Lung (tissue), 12 donors: ENCODE results near the gene BCL11A. TPM values are rescaled to one million over a fixed set of nuclear protein-coding genes. Genes with fewer than 3 reads are reported as not detected.
"Not testable (repeated sequence)": the region's sequence is repeated elsewhere in the genome, so short reads cannot be mapped to it uniquely, and the experiment has no call there.

Experiments
- ATAC-seq: fragments of 200-7000 bp; cut with Tn5 transposase; one replicate; pipeline ENCODE4 v1.9.1; 2020; ENCODE audit warnings: moderate number of reproducible peaks; ENCODE audit not compliant: insufficient read depth, low FRiP score
- DNase-seq, 3 donors: peaks; one replicate each; pipeline ENCODE4 v3.0.0-alpha.2; 2013 to 2017
- H3K27ac ChIP-seq, 2 donors: one replicate each; pipeline ENCODE4 v1.5.1; 2013; ENCODE audit warnings: mild to moderate bottlenecking in 2 of 2, moderate library complexity in 2 of 2, control low read depth in 1 of 2, inconsistent platforms in 1 of 2, low read depth in 1 of 2, low read length in 1 of 2
- H3K27me3 ChIP-seq, 3 donors: one replicate each; pipeline ENCODE4 v1.5.1; 2013; ENCODE audit warnings: low read length in 2 of 3; ENCODE audit not compliant: control insufficient read depth in 3 of 3, insufficient read depth in 3 of 3
- H3K36me3 ChIP-seq, 4 donors: one replicate each; pipeline ENCODE4 v1.5.1; 2013; ENCODE audit warnings: low read length in 4 of 4, mild to moderate bottlenecking in 1 of 4, moderate library complexity in 1 of 4; ENCODE audit not compliant: control insufficient read depth in 4 of 4, insufficient read depth in 4 of 4
- H3K4me1 ChIP-seq, 5 donors: one replicate each; pipeline ENCODE4 v1.5.1; 2013; ENCODE audit warnings: low read length in 5 of 5, mild to moderate bottlenecking in 2 of 5, moderate library complexity in 1 of 5; ENCODE audit not compliant: control insufficient read depth in 5 of 5, insufficient read depth in 5 of 5
- H3K4me3 ChIP-seq: one replicate; pipeline ENCODE4 v1.5.1; 2013; ENCODE audit warnings: mild to moderate bottlenecking, control low read depth, moderate library complexity
- H3K9ac ChIP-seq, 2 donors: one replicate each; pipeline ENCODE4 v1.5.1; 2013; ENCODE audit warnings: low read length in 2 of 2, control low read depth in 1 of 2; ENCODE audit not compliant: insufficient read depth in 1 of 2
- H3K9me3 ChIP-seq, 4 donors: one replicate each; pipeline ENCODE4 v1.5.1; 2013; ENCODE audit warnings: low read length in 3 of 4, mild to moderate bottlenecking in 1 of 4, moderate library complexity in 1 of 4; ENCODE audit not compliant: control insufficient read depth in 4 of 4, insufficient read depth in 3 of 4
- CTCF ChIP-seq: IDR thresholded peaks from 2 replicates; pipeline ENCODE4 v1.5.1; 2012; ENCODE audit warnings: mild to moderate bottlenecking; ENCODE audit errors: control extremely low read depth, extremely low read depth
- WGBS, 2 donors: extraction: QIAGEN DNeasy Blood & Tissue Kit; methylation state at CpG; one replicate each; pipeline ENCODE4 v1.1.7; 2013; 5-methylcytosine and 5-hydroxymethylcytosine counted together
- polyA plus RNA-seq, 2 donors: library from polyadenylated mRNA; stranded (reverse); fragments of 200-250 nt; gene quantifications; one replicate each; pipeline ENCODE4 v1.2.1, GENCODE V29; 2013
- total RNA-seq, 2 donors: library from RNA; depleted of rRNA in 1 of 2; stranded (reverse); fragments of >200 nt in 1 of 2; gene quantifications; one replicate each; pipeline ENCODE4 v1.2.1, GENCODE V29; 2014 to 2021
- donor health status: control.
- donor health status: control.
- donor health status: Bipolar disorder and iron deficiency.
- donor health status: healthy.
- donor health status: DM: yes; HTN: yes; CAD: no.

Gene BCL11A
- total and polyA plus RNA-seq, 4 donors: 1.5 to 21.1 (median 4.7) TPM

- H3K9ac ChIP-seq: no peak overlapping the region
- H3K4me3 ChIP-seq: no peak overlapping the region
- ATAC-seq (no peak), DNase-seq (no peak)
- no peak for TF ChIP-seq CTCF
- WGBS, 2 donors: 66 to 68% methylated on average over 1 of the region's 1 CpG
- H3K36me3 ChIP-seq: no peaks in the 10 kb centered on the region
- H3K27ac ChIP-seq: no peak overlapping the region
- H3K4me1 ChIP-seq: no peaks in the 10 kb centered on the region
- no peaks in the 10 kb centered on the region for H3K9me3 ChIP-seq
- no peaks in the 10 kb centered on the region for H3K27me3 ChIP-seq
Observed at GRCh38 chr2:60423505-60423904, 129.9 kb downstream of the BCL11A start.

- no peak overlapping the region for H3K9ac ChIP-seq
- no peak for DNase-seq
- H3K4me1 ChIP-seq: no peaks in the 10 kb centered on the region
- TF ChIP-seq CTCF: no peak
- WGBS, 2 donors: 72 to 82% methylated on average over 7 of the region's 7 CpGs
- H3K27me3 ChIP-seq: no peaks in the 10 kb centered on the region
- H3K27ac ChIP-seq: no peak overlapping the region
- ATAC-seq: no peak
- no peaks in the 10 kb centered on the region for H3K9me3 ChIP-seq
- H3K4me3 ChIP-seq: no peak overlapping the region
- H3K36me3 ChIP-seq: no peaks in the 10 kb centered on the region
Observed at GRCh38 chr2:60422826-60423483, 130.5 kb downstream of the BCL11A start.

- WGBS, 2 donors: 89 to 91% methylated on average over 1 of the region's 1 CpG
- peak overlapping the region in 1 of 2 donors; percentile 84 for H3K27ac ChIP-seq
- H3K9ac ChIP-seq, H3K36me3 ChIP-seq, H3K9me3 ChIP-seq, DNase-seq, ATAC-seq, H3K27me3 ChIP-seq, H3K4me1 ChIP-seq, H3K4me3 ChIP-seq: not testable (repeated sequence)
Observed at GRCh38 chr2:60417210-60417609, 136.2 kb downstream of the BCL11A start.

GRCh38 chr2:60416221-60417008 is 137.0 kb downstream of the BCL11A start:
- no peak for TF ChIP-seq CTCF
- DNase-seq: peak in 2 of 3 donors; percentile 40 to 57
- peak; percentile 27 for ATAC-seq

More at GRCh38 chr2:60416221-60417008, 137.0 kb downstream of the BCL11A start:
- H3K27ac ChIP-seq: peak overlapping the region in 1 of 2 donors; percentile 84
- H3K4me1 ChIP-seq: peaks cover 0 to 4% (median 0%) of the 10 kb centered on the region in 5 donors
- H3K9ac ChIP-seq: no peak overlapping the region
- H3K4me3 ChIP-seq: no peak overlapping the region
- 47 to 51% methylated on average over 10 of the region's 10 CpGs for WGBS, 2 donors
- peaks cover 0 to 3% (median 0%) of the 10 kb centered on the region in 4 donors for H3K9me3 ChIP-seq
- no peaks in the 10 kb centered on the region for H3K27me3 ChIP-seq
- H3K36me3 ChIP-seq: no peaks in the 10 kb centered on the region
